NB4 (cell line): ENCODE measurements around the gene MTHFD1L.

Source experiments
- DNase-seq: peaks from one replicate; pipeline ENCODE4 v3.0.0; 2010; ENCODE audit warnings: low read depth
- H3K4me3 ChIP-seq: one replicate; pipeline ENCODE4 v1.5.1; 2011; ENCODE audit warnings: mild to moderate bottlenecking, low read depth, low read length, moderate library complexity
- MYC ChIP-seq: IDR thresholded peaks from 2 replicates; pipeline ENCODE4 v1.6.1; 2011; ENCODE audit warnings: low read depth, low read length
- POLR2A ChIP-seq: IDR thresholded peaks from 2 replicates; pipeline ENCODE4 v1.6.1; 2011; ENCODE audit warnings: mild to moderate bottlenecking; ENCODE audit not compliant: insufficient read length; ENCODE audit errors: extremely low read depth
- TF ChIP-seq, protein P1 (sequence below): IDR thresholded peaks from 2 replicates; pipeline ENCODE4 v1.6.1; 2011; ENCODE audit warnings: low read depth, low read length
- TF ChIP-seq, protein P2 (sequence below): IDR thresholded peaks from one replicate; pipeline ENCODE4 v1.5.1; 2012; ENCODE audit warnings: low read depth, low read length

The MTHFD1L gene

DNA sequence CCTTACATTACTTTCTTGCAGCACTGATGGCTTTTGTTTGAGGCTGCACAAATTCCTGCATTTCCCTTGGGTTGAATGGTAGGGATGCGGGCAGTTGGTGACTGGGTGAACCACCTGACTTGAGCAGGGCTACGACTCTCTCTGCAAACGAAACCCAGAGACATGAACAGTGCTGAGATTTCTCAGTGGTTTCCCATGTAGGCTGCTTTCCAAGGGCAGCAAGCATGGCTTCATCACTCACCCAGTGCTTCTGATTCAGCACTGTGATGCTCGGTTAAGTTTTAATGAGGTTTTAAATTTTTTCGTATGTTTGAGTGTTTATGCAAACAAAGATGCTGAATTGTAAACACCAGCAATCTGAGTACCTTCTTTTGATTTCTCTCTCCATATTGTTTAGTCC is 127.2 kb downstream of the MTHFD1L start:
- no peak overlapping the region for H3K4me3 ChIP-seq
- TF ChIP-seq, protein P1, sequence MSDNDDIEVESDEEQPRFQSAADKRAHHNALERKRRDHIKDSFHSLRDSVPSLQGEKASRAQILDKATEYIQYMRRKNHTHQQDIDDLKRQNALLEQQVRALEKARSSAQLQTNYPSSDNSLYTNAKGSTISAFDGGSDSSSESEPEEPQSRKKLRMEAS, result no peak
- no peak for TF ChIP-seq POLR2A
- TF ChIP-seq, protein P2, sequence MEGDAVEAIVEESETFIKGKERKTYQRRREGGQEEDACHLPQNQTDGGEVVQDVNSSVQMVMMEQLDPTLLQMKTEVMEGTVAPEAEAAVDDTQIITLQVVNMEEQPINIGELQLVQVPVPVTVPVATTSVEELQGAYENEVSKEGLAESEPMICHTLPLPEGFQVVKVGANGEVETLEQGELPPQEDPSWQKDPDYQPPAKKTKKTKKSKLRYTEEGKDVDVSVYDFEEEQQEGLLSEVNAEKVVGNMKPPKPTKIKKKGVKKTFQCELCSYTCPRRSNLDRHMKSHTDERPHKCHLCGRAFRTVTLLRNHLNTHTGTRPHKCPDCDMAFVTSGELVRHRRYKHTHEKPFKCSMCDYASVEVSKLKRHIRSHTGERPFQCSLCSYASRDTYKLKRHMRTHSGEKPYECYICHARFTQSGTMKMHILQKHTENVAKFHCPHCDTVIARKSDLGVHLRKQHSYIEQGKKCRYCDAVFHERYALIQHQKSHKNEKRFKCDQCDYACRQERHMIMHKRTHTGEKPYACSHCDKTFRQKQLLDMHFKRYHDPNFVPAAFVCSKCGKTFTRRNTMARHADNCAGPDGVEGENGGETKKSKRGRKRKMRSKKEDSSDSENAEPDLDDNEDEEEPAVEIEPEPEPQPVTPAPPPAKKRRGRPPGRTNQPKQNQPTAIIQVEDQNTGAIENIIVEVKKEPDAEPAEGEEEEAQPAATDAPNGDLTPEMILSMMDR, result no peak
- no peak for DNase-seq

DNA sequence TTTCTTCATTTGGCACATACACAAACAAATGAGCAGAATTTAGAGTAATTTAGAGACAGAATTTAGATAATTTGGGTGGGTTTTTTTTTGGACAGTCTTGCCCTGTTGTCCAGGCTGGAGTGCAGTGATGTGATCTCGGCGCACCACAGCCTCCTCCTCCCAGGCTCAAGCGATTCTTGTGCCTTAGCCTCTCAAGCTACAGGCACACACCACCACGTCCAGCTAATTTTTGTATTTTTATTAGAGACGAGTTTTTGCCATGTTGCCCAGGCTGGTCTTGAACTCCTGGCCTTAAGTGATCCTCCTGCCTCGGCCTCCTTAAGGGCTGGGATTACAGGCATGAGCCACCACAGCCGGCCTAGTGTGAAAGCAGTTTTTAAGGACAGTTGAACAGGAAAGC is 127.8 kb downstream of the MTHFD1L start:
- TF ChIP-seq MYC, result no peak
- no peak overlapping the region for H3K4me3 ChIP-seq
- no peak for DNase-seq

DNA sequence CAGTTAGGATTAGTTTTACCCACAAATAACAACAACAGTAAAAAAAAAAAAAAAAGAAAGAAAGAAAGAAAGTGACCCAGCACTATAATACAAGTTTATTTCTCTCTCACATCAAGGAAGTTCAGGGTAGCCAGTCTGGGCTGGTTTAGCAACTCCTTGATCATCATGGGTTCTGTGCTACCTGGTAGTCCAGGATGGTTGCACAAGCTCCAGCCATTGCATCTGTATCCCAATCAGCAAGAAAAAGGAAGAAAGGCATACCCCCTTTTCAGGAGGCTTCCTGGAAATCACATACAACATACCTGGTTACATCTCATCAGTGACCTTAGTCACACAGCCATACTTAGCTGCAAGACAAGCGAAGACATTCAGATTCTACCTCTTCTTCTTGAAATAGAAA is 128.5 kb downstream of the MTHFD1L start:
- TF ChIP-seq, protein P2, result no peak
- TF ChIP-seq MYC (no peak), POLR2A (no peak)
- TF ChIP-seq, protein P1, result no peak
- no peak for DNase-seq
- no peak overlapping the region for H3K4me3 ChIP-seq

DNA sequence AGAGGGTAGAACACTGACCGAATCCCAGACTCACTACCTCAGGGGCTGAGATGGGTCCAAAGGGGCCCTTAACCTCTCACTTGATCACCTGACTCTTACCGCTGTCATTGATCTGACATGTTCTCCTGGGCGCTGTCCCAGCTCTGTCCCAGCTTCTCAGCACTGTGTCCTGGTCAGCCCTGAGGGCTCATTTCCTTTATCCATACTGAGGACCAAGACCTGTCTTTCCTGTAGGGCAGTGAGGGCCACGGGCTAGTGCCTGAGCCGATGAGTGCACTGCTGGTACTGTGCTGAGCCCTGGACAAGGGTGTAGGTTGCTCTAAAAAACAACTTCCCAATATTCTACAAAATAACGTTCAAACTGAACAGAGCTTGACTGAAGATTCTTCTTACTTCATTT is 131.5 kb downstream of the MTHFD1L start:
- TF ChIP-seq, protein P2, result no peak
- TF ChIP-seq, protein P1, result no peak
- TF ChIP-seq MYC, result no peak
- no peak for TF ChIP-seq POLR2A
- no peak for DNase-seq
- no peak overlapping the region for H3K4me3 ChIP-seq

DNA sequence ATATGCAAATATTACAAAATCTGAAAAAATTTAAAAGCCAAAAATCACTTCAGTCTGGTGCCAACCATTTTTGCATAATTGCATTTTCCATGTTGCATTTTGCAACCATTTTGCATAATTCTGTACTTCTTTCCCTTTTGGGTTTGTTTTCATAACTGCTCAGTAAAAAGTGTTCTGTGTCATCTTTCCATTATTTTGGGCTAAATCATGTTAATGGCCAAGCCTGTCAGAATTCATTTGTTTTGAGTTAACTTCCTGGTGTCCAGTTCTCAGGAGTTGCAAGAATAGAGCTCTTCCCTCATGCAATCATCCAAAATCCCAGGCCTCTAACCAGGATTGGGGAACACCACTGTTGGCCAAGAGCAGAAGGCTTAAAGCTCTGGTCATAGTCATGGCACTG is 133.6 kb downstream of the MTHFD1L start:
- no peak overlapping the region for H3K4me3 ChIP-seq
- no peak for DNase-seq
- TF ChIP-seq MYC (no peak), POLR2A (no peak)
- TF ChIP-seq, protein P1, result no peak
- TF ChIP-seq, protein P2, result no peak

DNA sequence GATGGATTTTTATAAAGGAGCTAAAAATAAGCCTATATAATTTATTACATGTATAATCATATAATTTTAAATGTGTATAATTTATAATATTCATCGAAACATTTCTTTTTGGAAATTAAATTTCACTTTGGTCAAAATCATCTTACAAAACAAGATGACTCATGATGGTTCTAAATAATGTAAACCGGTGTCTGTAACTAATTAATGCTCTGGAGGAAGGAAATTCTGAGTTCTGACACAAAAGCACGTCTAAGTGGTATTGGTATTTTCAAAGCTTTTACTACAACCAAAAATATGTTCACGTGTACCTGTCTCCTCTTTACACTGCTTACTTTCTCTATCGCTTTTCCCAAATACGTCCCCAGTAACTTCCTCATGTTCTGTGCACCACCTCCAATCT is 134.1 kb downstream of the MTHFD1L start:
- TF ChIP-seq POLR2A, result no peak
- no peak for TF ChIP-seq MYC
- TF ChIP-seq, protein P2, result no peak
- TF ChIP-seq, protein P1, result no peak
- H3K4me3 ChIP-seq, result no peak overlapping the region
- DNase-seq, result no peak
